HG03045 (cell line): Measurements from ENCODE around the gene FNDC3A.

Experiments
- ATAC-seq: cut with Tn5 transposase; IDR thresholded peaks from one replicate; pipeline ENCODE4 v1.9.1; 2021; ENCODE audit warnings: mild to moderate bottlenecking, moderate library complexity; ENCODE audit not compliant: unreplicated experiment

The FNDC3A gene

GRCh38 chr13:49247643-49248621 is 272.2 kb downstream of the FNDC3A start, which contains the start of gene CDADC1:
TSS of gene CDADC1 (plus strand) at chr13:49247925. CDS start at chr13:49248038, 113 bp downstream.
- peak; percentile 96 for ATAC-seq

- ATAC-seq = no peak
Observed at GRCh38 chr13:49248622-49249002, 272.9 kb downstream of the FNDC3A start.

- ATAC-seq = no peak
Observed at GRCh38 chr13:49251326-49251725, 275.6 kb downstream of the FNDC3A start.

GRCh38 chr13:49253310-49253709 is 277.6 kb downstream of the FNDC3A start:
- no peak for ATAC-seq

GRCh38 chr13:49254007-49254406 is 278.3 kb downstream of the FNDC3A start:
- ATAC-seq = no peak

GRCh38 chr13:49256841-49257240 is 281.1 kb downstream of the FNDC3A start:
- ATAC-seq = no peak

- ATAC-seq = no peak
Observed at GRCh38 chr13:49258089-49258796, 282.5 kb downstream of the FNDC3A start.
